GM21381 (cell line): Measurements from ENCODE around the gene CNOT1.
A peak's percentile ranks its signal among the peaks of the same experiment; 100 is the strongest.

Experiments used
- ATAC-seq: cut with Tn5 transposase; IDR thresholded peaks from one replicate; pipeline ENCODE4 v1.9.1; 2021; ENCODE audit warnings: mild to moderate bottlenecking, moderate library complexity; ENCODE audit not compliant: unreplicated experiment

CNOT1 gene

GRCh38 chr16:58488531-58488930, 141.1 kb downstream of the CNOT1 start:
- no peak for ATAC-seq

DNA sequence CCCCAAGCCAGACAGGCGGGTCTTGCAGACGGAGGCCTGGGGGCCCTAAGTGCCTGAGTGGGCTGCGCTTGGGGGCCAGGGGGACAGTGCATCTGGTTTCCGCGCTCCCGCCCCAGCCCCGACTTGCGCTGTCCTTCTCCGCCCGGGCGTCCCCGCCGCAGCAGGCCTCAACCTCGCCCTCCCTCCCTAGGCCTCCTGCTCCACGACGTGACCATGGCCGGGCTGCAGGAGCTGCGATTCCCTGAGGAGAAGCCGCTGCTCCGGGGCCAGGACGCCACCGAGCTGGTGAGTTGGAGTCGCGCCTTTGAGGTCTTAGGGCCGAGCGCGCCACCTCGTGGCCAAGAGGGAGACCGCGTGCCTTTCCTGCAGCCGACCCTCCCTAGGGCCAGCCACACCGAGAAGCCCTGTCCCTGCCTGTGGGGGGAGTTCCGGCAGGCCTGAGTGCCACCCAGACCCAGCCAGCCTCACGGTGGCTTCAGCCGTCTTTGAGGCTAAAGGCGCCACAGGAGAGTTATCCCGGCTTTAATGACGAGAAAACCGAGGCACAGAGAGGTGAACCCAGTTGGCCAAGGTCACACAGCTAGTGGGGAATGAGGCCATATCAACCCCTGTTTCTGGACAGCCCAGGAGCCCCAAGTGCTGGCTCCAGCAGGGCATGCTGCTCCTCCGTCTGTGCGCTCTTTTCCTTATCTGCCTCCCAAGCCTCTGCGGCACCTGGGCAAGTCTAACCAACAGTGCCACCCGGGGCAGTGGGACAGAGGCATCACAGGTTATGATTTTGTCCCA, 141.9 kb downstream of the CNOT1 start:
- ATAC-seq, result peak; percentile 72

DNA sequence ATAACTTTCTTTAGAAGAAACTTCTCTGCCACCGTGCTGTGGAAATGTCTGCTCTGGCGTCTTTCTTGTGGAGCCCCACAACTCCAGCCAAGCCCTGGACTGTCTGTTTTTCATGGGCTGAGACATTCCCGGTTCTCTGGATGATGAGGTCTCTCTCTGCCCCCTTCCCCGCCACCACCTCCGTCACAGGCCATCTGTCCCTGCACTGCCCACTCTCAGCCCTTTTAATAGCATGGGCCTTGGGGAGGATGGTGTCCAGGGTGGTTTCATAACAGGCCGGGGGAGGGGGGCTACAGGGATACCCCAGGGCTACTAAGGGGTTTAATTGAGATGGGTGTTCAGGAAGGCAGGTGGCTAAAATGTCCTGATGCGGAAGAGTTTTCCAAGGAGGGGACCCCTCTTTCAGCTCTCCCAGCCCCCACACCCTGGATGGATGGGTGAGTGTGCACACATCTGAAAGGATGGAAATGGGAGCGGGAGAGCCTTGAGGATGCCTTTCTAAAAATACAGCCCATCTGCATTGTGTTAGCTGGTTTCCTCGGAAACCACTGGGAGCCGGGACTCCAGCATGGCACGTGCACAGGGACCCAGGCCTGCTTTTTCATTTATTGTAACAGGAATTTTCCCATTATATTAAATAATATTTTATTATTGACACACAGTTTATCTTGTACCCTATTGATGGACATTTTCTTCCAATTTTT, 144.3 kb downstream of the CNOT1 start:
- no peak for ATAC-seq

DNA sequence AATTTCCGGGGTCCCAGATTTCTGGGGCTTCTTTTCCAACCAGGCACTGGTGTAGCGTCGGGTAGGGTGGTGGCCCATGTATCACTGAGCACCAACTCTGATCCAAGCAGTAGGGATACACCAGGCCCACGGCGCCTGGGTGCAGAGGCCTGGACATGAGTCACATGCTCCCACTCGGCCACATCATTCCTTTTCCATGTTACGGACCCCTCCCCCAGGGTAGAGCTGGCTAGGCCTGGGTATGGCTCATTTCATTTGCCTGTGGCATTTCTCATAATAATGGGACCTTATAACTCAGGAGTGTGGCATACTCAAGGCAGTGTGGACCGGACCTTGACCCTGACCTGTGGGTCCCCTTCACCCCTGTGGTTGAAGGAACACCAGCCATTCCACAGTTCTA, 147.7 kb downstream of the CNOT1 start:
- no peak for ATAC-seq

GRCh38 chr16:58481226-58481869, 148.3 kb downstream of the CNOT1 start:
- ATAC-seq, result no peak

DNA sequence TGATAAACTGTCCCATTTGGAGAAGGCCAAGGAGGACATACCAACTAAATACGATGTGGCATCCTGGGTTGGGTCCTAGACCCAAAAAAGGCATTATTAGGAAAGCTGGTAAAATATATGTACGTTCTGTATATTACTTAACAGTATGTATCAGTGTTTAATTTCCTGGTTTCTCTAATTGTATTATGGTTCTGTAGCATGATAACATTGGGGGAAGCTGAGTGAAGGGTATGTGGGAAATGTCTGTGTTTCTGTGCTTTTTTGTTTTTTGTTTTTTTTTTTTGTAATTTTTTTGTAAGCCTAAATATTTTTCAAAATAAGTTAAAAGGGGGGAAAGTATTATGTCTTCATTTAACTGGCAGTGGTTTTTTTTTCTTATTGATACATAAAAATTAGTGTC, 151.2 kb downstream of the CNOT1 start:
- ATAC-seq, result no peak

GRCh38 chr16:58476791-58477190, 152.8 kb downstream of the CNOT1 start:
- ATAC-seq, result no peak

GRCh38 chr16:58475091-58475619, 154.5 kb downstream of the CNOT1 start:
- ATAC-seq, result no peak

DNA sequence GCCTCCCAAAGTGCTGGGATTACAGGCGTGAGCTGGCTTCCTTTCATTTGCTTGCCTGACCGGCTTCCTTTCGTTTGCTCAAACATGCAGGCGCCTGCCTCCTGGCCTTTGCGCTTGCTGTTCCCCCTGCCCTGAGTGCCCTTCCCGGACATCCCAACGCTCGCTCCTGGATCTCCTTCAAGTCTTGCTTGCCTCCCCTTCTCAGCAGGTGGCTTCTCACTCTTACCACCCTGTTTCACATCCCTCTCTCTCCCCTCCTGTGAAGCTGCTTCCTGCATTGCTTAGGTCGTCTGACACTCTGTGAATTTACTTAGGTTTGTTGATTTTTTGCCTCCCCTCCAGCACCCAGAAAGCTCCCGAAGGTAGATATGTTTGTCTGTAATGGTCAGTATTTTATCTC, 155.3 kb downstream of the CNOT1 start:
- no peak for ATAC-seq

DNA sequence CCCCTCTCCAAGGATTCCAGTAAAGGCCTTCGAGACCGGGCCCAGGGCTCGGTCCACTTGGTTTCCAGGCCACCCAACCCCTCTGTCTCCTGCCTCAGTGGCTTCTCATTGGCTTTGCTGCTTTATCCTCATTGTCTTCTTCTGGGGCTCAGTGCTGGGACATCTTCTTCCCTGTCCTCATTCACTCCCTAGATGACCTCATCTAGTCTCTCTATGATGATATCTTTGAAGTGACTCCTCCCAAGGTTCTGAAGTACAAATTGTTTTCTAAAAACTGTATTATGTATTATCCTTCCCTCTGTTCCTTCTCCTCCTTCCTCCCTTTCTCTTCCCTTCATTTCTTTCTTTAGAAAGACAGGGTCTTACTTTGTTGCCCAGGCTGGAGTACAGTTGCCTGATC, 156.8 kb downstream of the CNOT1 start:
- ATAC-seq, result no peak

- ATAC-seq, result no peak
Observed at GRCh38 chr16:58472266-58472665, 157.4 kb downstream of the CNOT1 start.

DNA sequence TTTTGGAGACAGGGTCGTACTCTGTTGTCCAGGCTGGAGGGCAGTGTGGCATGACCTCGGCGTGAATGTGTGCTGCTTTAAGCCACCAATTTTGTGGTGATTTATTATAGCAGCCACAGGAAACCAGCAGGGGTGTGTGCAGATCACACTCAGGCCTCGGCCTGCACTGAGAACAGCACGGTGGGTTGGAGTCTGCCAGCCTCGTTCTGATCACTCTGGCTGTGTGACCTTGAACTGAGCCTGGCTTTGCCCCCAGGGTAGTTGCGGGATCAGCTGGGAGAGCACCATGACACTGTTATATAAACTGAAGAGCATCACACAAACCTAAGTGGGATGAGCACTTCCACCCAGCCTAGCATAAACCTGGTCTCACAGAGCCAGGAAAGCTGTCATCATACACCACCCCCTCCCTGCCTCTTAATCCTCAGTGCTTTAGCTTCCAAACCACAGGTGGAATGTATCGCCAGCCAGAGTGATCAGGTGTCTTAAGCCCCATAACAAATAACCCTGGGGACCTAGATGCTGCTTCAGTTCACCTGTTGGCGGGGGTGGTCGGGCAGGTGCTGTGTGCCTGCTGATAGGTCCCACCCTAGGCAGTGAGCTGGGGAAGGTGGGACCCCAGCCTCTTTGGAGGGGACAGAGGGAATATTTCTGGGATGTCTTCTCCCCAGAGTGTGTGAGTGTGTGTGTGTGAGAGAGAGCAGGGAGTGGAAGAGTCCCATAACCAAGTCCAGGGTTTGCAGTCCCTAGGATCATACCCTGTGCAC, 158.2 kb downstream of the CNOT1 start:
- ATAC-seq, result no peak
